ENCODE data around the gene FOXJ2.

GRCh38 chr12:7994731-7995205, 37.7 kb upstream of the FOXJ2 start:
- TF ChIP-seq, protein P1, sequence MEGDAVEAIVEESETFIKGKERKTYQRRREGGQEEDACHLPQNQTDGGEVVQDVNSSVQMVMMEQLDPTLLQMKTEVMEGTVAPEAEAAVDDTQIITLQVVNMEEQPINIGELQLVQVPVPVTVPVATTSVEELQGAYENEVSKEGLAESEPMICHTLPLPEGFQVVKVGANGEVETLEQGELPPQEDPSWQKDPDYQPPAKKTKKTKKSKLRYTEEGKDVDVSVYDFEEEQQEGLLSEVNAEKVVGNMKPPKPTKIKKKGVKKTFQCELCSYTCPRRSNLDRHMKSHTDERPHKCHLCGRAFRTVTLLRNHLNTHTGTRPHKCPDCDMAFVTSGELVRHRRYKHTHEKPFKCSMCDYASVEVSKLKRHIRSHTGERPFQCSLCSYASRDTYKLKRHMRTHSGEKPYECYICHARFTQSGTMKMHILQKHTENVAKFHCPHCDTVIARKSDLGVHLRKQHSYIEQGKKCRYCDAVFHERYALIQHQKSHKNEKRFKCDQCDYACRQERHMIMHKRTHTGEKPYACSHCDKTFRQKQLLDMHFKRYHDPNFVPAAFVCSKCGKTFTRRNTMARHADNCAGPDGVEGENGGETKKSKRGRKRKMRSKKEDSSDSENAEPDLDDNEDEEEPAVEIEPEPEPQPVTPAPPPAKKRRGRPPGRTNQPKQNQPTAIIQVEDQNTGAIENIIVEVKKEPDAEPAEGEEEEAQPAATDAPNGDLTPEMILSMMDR (IDR thresholded peaks at IDR 0.05; ENCODE audit: low read length) = no peak
- TF ChIP-seq EZH2phosphoT487 (IDR thresholded peaks at IDR 0.05; ENCODE audit: low read length) (no peak), EZH2 (optimal IDR thresholded peaks at IDR 0.05; ENCODE audit: low read depth, low read length) (no peak)
